Neural cell (in vitro differentiated cells): ENCODE results near the gene DCHS1. TPM values are rescaled to one million over a fixed set of nuclear protein-coding genes. Genes with fewer than 3 reads are reported as not detected.

Experiments
- H2AFZ ChIP-seq: fragments of 200-600, 300-800 bp; sonication (generic), shearing (Covaris generic); 2 replicates; pipeline ENCODE4 v1.6.0; 2014; ENCODE audit warnings: low read depth, mild to moderate bottlenecking, antibody characterized with exemption, low read length, moderate library complexity
- H3F3A ChIP-seq: fragments of 200-600 bp; shearing (Covaris generic); 2 replicates; pipeline ENCODE4 v1.6.1; 2016; ENCODE audit warnings: mild to moderate bottlenecking, moderate library complexity, mixed read lengths, antibody characterized with exemption, low read length; ENCODE audit not compliant: insufficient read depth, poor library complexity, severe bottlenecking
- H3K27ac ChIP-seq: fragments of 200-600, 300-800 bp; sonication (generic), shearing (Covaris generic); 2 replicates; pipeline ENCODE4 v1.5.1; 2014; ENCODE audit warnings: mild to moderate bottlenecking, low read length, moderate library complexity
- H3K27me3 ChIP-seq: fragments of 300-800, 200-600 bp; sonication (generic), shearing (Covaris generic); 2 replicates; pipeline ENCODE4 v1.6.0; 2014; ENCODE audit warnings: mild to moderate bottlenecking, low read depth, low read length, moderate library complexity; ENCODE audit not compliant: insufficient read depth
- H3K36me3 ChIP-seq: fragments of 300-800, 200-600 bp; sonication (generic), shearing (Covaris generic); 2 replicates; pipeline ENCODE4 v1.5.1; 2014; ENCODE audit warnings: mild to moderate bottlenecking, antibody characterized with exemption, low read length, moderate library complexity; ENCODE audit not compliant: insufficient read depth
- H3K4me2 ChIP-seq: fragments of 300-800, 200-600 bp; sonication (generic), shearing (Covaris generic); 2 replicates; pipeline ENCODE4 v1.6.0; 2014; ENCODE audit warnings: mild to moderate bottlenecking, low read length
- H3K4me3 ChIP-seq: fragments of 300-800, 200-600 bp; sonication (generic), shearing (Covaris generic); 2 replicates; pipeline ENCODE4 v1.5.1; 2014; ENCODE audit warnings: mild to moderate bottlenecking, low read length, moderate library complexity
- H3K79me2 ChIP-seq: fragments of 200-600 bp; shearing (Covaris generic); replicated peaks from 2 replicates; pipeline ENCODE4 v1.6.0; 2014; ENCODE audit warnings: mild to moderate bottlenecking, low read length, moderate library complexity; ENCODE audit not compliant: insufficient read depth
- H3K9ac ChIP-seq: fragments of 300-800, 200-600 bp; sonication (generic), shearing (Covaris generic); 2 replicates; pipeline ENCODE4 v1.6.1; 2016; ENCODE audit warnings: mild to moderate bottlenecking, low read length, mixed read lengths
- H3K9me2 ChIP-seq: fragments of 200-600 bp; shearing (Covaris generic); 2 replicates; pipeline ENCODE4 v1.6.1; 2016; ENCODE audit warnings: mild to moderate bottlenecking, low read length, mixed read lengths; ENCODE audit not compliant: insufficient read depth
- H3K9me3 ChIP-seq: fragments of 200-600, 300-800 bp; sonication (generic), shearing (Covaris generic); 2 replicates; pipeline ENCODE4 v1.6.1; 2016; ENCODE audit warnings: mild to moderate bottlenecking, mixed run types, low read length, moderate library complexity, mixed read lengths
- H4K20me1 ChIP-seq: fragments of 200-600 bp; shearing (Covaris generic); 2 replicates; pipeline ENCODE4 v1.6.1; 2016; ENCODE audit warnings: mild to moderate bottlenecking, mixed run types; ENCODE audit not compliant: insufficient read depth
- CTCF ChIP-seq: fragments of 450-650 bp; IDR thresholded peaks from 2 replicates; pipeline ENCODE4 v1.5.1; 2014; ENCODE audit warnings: antibody characterized with exemption, mild to moderate bottlenecking, moderate library complexity; ENCODE audit not compliant: poor library complexity, severe bottlenecking
- EP300 ChIP-seq: fragments of 450-650 bp; conservative IDR thresholded peaks from 2 replicates; pipeline ENCODE4 v1.6.1; 2014; ENCODE audit warnings: antibody characterized with exemption, mild to moderate bottlenecking, moderate library complexity; ENCODE audit not compliant: poor library complexity, severe bottlenecking
- EZH2 ChIP-seq: fragments of 200-600, 300-800 bp; shearing (Covaris generic), sonication (generic); IDR thresholded peaks from 2 replicates; pipeline ENCODE4 v1.6.1; 2014; ENCODE audit warnings: antibody characterized with exemption, low read length, borderline replicate concordance, mild to moderate bottlenecking; ENCODE audit not compliant: insufficient read depth, poor library complexity, severe bottlenecking
- MXI1 ChIP-seq: fragments of 450-650 bp; conservative IDR thresholded peaks from 2 replicates; pipeline ENCODE4 v1.6.1; 2014; ENCODE audit warnings: antibody characterized with exemption, mild to moderate bottlenecking; ENCODE audit not compliant: poor library complexity, severe bottlenecking
- POLR2AphosphoS5 ChIP-seq: IDR thresholded peaks from 2 replicates; pipeline ENCODE4 v1.6.1; 2012
- RAD21 ChIP-seq: fragments of 450-650 bp; conservative IDR thresholded peaks from 2 replicates; pipeline ENCODE4 v1.6.1; 2014; ENCODE audit warnings: antibody characterized with exemption, mild to moderate bottlenecking, moderate library complexity
- REST ChIP-seq: IDR thresholded peaks from 2 replicates; pipeline ENCODE4 v1.6.1; 2012; ENCODE audit warnings: borderline replicate concordance
- SMC3 ChIP-seq: fragments of 450-650 bp; conservative IDR thresholded peaks from 2 replicates; pipeline ENCODE4 v1.6.1; 2014; ENCODE audit warnings: antibody characterized with exemption, mild to moderate bottlenecking, moderate library complexity; ENCODE audit not compliant: poor library complexity
- TAF1 ChIP-seq: IDR thresholded peaks from 2 replicates; pipeline ENCODE4 v1.6.1; 2012; ENCODE audit warnings: low read depth
- polyA plus RNA-seq: library from polyadenylated mRNA; depleted of rRNA; stranded (reverse); fragments of >200 nt; gene quantifications from 2 replicates; pipeline ENCODE4 v1.2.3, GENCODE V29; 2014

The DCHS1 gene
- polyA plus RNA-seq, 1 donor from 2014 or later: 30.1 TPM

- Histone ChIP-seq H3K9me2 (no peaks in the 10 kb centered on the region), H3K79me2 (peaks cover 20% of the 10 kb centered on the region), H2AFZ (no peak overlapping the region), H3K27ac (peak overlapping the region; percentile 66), H3K9me3 (no peaks in the 10 kb centered on the region), H3F3A (peaks cover 4% of the 10 kb centered on the region), H3K4me2 (peak overlapping the region; percentile 47), H3K9ac (peak overlapping the region; percentile 99), H3K36me3 (no peaks in the 10 kb centered on the region), H3K27me3 (no peaks in the 10 kb centered on the region), H4K20me1 (no peaks in the 10 kb centered on the region), H3K4me3 (peak overlapping the region; percentile 96)
- TF ChIP-seq SMC3: no peak
- no peak for TF ChIP-seq REST
- TF ChIP-seq RAD21: no peak
- no peak for TF ChIP-seq EP300
- TF ChIP-seq TAF1: no peak
- no peak for TF ChIP-seq POLR2AphosphoS5
- no peak for TF ChIP-seq CTCF
- no peak for TF ChIP-seq MXI1
- no peak for TF ChIP-seq EZH2
These were observed 44.3 kb downstream of the DCHS1 start for GRCh38 chr11:6611092-6611962.

GRCh38 chr11:6610591-6610990 lies 45.0 kb downstream of the DCHS1 start:
- peaks cover 26% of the 10 kb centered on the region for H3K79me2 ChIP-seq
- no peak overlapping the region for H3K9ac ChIP-seq
- H3K9me3 ChIP-seq: no peaks in the 10 kb centered on the region
- H3K27ac ChIP-seq: no peak overlapping the region
- H3K36me3 ChIP-seq: no peaks in the 10 kb centered on the region
- no peaks in the 10 kb centered on the region for H4K20me1 ChIP-seq
- no peak overlapping the region for H2AFZ ChIP-seq
- no peaks in the 10 kb centered on the region for H3K9me2 ChIP-seq
- H3K4me2 ChIP-seq: no peak overlapping the region
- TF ChIP-seq MXI1 (no peak), EP300 (no peak), TAF1 (no peak), SMC3 (no peak), RAD21 (no peak), CTCF (no peak), POLR2AphosphoS5 (no peak), EZH2 (no peak), REST (no peak)
- no peaks in the 10 kb centered on the region for H3K27me3 ChIP-seq
- peak overlapping the region; percentile 96 for H3K4me3 ChIP-seq
- H3F3A ChIP-seq: peaks cover 4% of the 10 kb centered on the region
